ENCODE results near the gene PCNX1.

Gene PCNX1

DNA sequence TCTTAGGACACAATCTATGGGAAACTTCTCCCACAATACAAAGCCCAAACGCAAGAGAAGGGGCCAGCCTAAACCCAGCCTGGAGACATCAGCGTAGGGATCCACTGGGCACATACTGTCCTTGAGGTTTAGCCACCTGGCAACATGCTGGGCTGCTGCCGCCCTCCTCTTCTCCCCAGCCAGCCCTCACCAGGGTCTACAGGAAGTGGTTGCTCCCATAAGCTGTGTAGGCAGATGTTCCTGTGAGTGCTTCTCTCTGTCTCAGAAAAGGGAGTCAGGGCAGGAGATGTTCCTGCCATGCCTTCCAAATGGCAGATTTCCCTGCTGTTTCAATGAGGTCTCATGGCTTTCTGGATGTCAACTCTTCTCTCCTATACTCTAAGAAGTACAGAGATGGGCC, 241.4 kb downstream of the PCNX1 start:
- peaks cover 3% of the 10 kb centered on the region; the same call in 1 of the 2 replicates for H3K36me3 ChIP-seq (ENCODE audit: insufficient read depth, low read length)
- peaks cover 33% of the 10 kb centered on the region for H3K4me1 ChIP-seq (ENCODE audit: insufficient read depth, low read length, poor library complexity, severe bottlenecking)
- peaks cover 47% of the 10 kb centered on the region for H3K79me2 ChIP-seq (ENCODE audit: insufficient read depth, low read length)
- H2AFZ ChIP-seq (ENCODE audit: low read length): no peak overlapping the region
- H3K9ac ChIP-seq (ENCODE audit: low read depth, low read length, poor library complexity, severe bottlenecking): no peak overlapping the region
- H3F3A ChIP-seq (ENCODE audit: low read depth): no peaks in the 10 kb centered on the region
- H3K4me3 ChIP-seq (ENCODE audit: low read length, poor library complexity, severe bottlenecking): peak overlapping the region; percentile 11
- no peaks in the 10 kb centered on the region for H3K27me3 ChIP-seq (ENCODE audit: insufficient read depth, low read length, poor library complexity, severe bottlenecking)
- H4K20me1 ChIP-seq (ENCODE audit: insufficient read depth, low read length, poor library complexity, severe bottlenecking): no peaks in the 10 kb centered on the region
- peaks cover 21% of the 10 kb centered on the region for H3K9me3 ChIP-seq (ENCODE audit: insufficient read depth, low read depth, low read length)
- TF ChIP-seq EZH2phosphoT487 (IDR thresholded peaks at IDR 0.05; ENCODE audit: borderline replicate concordance): no peak
- TF ChIP-seq, protein P1, sequence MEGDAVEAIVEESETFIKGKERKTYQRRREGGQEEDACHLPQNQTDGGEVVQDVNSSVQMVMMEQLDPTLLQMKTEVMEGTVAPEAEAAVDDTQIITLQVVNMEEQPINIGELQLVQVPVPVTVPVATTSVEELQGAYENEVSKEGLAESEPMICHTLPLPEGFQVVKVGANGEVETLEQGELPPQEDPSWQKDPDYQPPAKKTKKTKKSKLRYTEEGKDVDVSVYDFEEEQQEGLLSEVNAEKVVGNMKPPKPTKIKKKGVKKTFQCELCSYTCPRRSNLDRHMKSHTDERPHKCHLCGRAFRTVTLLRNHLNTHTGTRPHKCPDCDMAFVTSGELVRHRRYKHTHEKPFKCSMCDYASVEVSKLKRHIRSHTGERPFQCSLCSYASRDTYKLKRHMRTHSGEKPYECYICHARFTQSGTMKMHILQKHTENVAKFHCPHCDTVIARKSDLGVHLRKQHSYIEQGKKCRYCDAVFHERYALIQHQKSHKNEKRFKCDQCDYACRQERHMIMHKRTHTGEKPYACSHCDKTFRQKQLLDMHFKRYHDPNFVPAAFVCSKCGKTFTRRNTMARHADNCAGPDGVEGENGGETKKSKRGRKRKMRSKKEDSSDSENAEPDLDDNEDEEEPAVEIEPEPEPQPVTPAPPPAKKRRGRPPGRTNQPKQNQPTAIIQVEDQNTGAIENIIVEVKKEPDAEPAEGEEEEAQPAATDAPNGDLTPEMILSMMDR (conservative IDR thresholded peaks at IDR 0.05; ENCODE audit: low read length): no peak
- H3K4me2 ChIP-seq (ENCODE audit: low read depth, low read length, poor library complexity, severe bottlenecking): peak overlapping the region; percentile 54
- no peaks in the 10 kb centered on the region for H3K9me2 ChIP-seq (replicated peaks; ENCODE audit: low read depth, low read length)

DNA sequence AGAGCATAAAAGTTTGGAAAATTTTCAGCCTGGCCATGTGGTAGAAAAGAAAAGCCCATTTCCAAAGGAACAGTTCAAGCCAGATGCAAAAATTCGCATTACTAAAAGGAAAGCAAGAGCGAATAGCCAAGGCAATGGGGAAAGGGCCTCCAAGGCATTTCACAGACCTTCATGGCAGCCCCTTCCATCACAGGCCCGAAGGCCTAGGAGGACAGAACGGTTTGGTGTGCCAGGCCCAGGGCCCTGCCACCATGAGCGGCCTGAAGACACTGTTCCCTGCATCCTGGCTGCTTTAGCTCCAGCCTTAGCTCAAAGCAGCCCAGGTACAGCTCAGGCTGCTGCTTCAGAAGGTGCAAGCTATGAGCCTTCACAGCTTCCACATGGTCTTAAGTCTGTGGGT, 243.5 kb downstream of the PCNX1 start:
- Histone ChIP-seq H3F3A (ENCODE audit: low read depth) (no peaks in the 10 kb centered on the region), H3K27me3 (ENCODE audit: insufficient read depth, low read length, poor library complexity, severe bottlenecking) (no peaks in the 10 kb centered on the region), H3K9ac (ENCODE audit: low read depth, low read length, poor library complexity, severe bottlenecking) (no peak overlapping the region), H3K36me3 (ENCODE audit: insufficient read depth, low read length) (peaks cover 3% of the 10 kb centered on the region; the same call in 1 of the 2 replicates), H4K20me1 (ENCODE audit: insufficient read depth, low read length, poor library complexity, severe bottlenecking) (no peaks in the 10 kb centered on the region), H3K79me2 (ENCODE audit: insufficient read depth, low read length) (peaks cover 48% of the 10 kb centered on the region), H2AFZ (ENCODE audit: low read length) (no peak overlapping the region), H3K9me2 (replicated peaks; ENCODE audit: low read depth, low read length) (no peaks in the 10 kb centered on the region), H3K9me3 (ENCODE audit: insufficient read depth, low read depth, low read length) (peaks cover 21% of the 10 kb centered on the region), H3K4me2 (ENCODE audit: low read depth, low read length, poor library complexity, severe bottlenecking) (no peak overlapping the region), H3K4me1 (ENCODE audit: insufficient read depth, low read length, poor library complexity, severe bottlenecking) (peaks cover 15% of the 10 kb centered on the region), H3K4me3 (ENCODE audit: low read length, poor library complexity, severe bottlenecking) (no peak overlapping the region)
- TF ChIP-seq, protein P1 (conservative IDR thresholded peaks at IDR 0.05; ENCODE audit: low read length): no peak
- no peak for TF ChIP-seq EZH2phosphoT487 (IDR thresholded peaks at IDR 0.05; ENCODE audit: borderline replicate concordance)

DNA sequence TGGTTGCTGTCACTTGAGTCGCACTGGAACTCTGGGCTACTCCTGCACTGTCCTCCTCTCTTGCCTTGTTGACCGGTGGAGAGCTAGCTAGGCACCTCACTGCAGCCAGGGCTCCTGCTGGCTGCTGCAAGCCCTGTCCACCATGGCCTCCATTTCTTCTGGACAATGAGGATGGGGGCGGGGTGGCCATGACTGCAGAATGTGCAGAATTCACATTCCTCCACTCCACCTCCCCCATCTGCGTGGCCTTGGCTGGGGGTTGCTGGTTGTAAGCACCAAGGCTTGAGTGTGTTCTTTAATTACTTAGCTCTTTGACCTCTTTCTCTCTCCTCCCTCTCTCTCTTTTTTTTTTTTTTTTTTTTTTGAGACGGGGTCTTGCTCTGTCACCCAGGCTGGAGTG, 248.5 kb downstream of the PCNX1 start:
- Histone ChIP-seq H3K9ac (ENCODE audit: low read depth, low read length, poor library complexity, severe bottlenecking) (no peak overlapping the region), H3K9me3 (ENCODE audit: insufficient read depth, low read depth, low read length) (peaks cover 14% of the 10 kb centered on the region), H3K36me3 (ENCODE audit: insufficient read depth, low read length) (0 out of 2 replicates have a peak, but pooled peaks cover 3% of the 10 kb centered on the region), H3K4me3 (ENCODE audit: low read length, poor library complexity, severe bottlenecking) (no peak overlapping the region), H4K20me1 (ENCODE audit: insufficient read depth, low read length, poor library complexity, severe bottlenecking) (no peaks in the 10 kb centered on the region), H3K4me1 (ENCODE audit: insufficient read depth, low read length, poor library complexity, severe bottlenecking) (no peaks in the 10 kb centered on the region), H3F3A (ENCODE audit: low read depth) (no peaks in the 10 kb centered on the region), H3K9me2 (replicated peaks; ENCODE audit: low read depth, low read length) (no peaks in the 10 kb centered on the region), H2AFZ (ENCODE audit: low read length) (no peak overlapping the region), H3K4me2 (ENCODE audit: low read depth, low read length, poor library complexity, severe bottlenecking) (no peak overlapping the region), H3K79me2 (ENCODE audit: insufficient read depth, low read length) (peaks cover 61% of the 10 kb centered on the region), H3K27me3 (ENCODE audit: insufficient read depth, low read length, poor library complexity, severe bottlenecking) (no peaks in the 10 kb centered on the region)
- no peak for TF ChIP-seq EZH2phosphoT487 (IDR thresholded peaks at IDR 0.05; ENCODE audit: borderline replicate concordance)
- TF ChIP-seq, protein P1 (conservative IDR thresholded peaks at IDR 0.05; ENCODE audit: low read length): no peak

All from Loucy (cell line).